Heart left ventricle (tissue), 13 donors: Measurements from ENCODE around the gene RNF215.

Experiments used
- CTCF ChIP-seq, 12 donors: fragments of 200-600 bp; sonication (generic) in 4 of 12; IDR thresholded peaks; one replicate each; pipeline versions ENCODE4 v1.5.0 to v1.8.0; 2018 to 2022; ENCODE audit warnings: antibody characterized with exemption in 12 of 12, mild to moderate bottlenecking in 5 of 12
- POLR2A ChIP-seq, 2 donors: fragments of 450-650 bp; IDR thresholded peaks; one replicate each; pipeline ENCODE4 v1.6.1; 2017; ENCODE audit warnings: antibody characterized with exemption in 2 of 2, mild to moderate bottlenecking in 2 of 2, moderate library complexity in 2 of 2
- donor health status: ischemic (EF 13 %, LVEDD 7.1; RV severe dilation, severe dysfunction).
- donor health status: DM: no; HTN: yes; CAD: no.
- donor health status: DM: no; HTN: no; CAD: no.
- donor health status: ischemic (EF 25% LVEDD 6.9; RV normal size, moderate dysfunction).
- donor health status: ischemic (EF 25% LVEDD 5.7; RV mildly dilated, moderate dysfunction).
- donor health status: ischemic (EF 35%, LVEDD 5.7; RV mildly dilated, moderate dysfunction).
- donor health status: nonischemic (EF 11% LVEDD 7.7; RV severe dilation, severe dysfunction).
- donor health status: DM: yes; HTN: yes; CAD: no.
- donor health status: PGD.
- donor health status: ischemic (EF 29% LVEDD 5.4; RV normal size, mild dysfunction).
- donor health status: nonischemic (EF 23%, LVEDD 6.1; RV moderate dilation, normal function).

- TF ChIP-seq CTCF (IDR thresholded peaks at IDR 0.05) (no peak), POLR2A (IDR thresholded peaks at IDR 0.05) (no peak)
Observed at GRCh38 chr22:30402028-30402765, 15.0 kb upstream of the RNF215 start.
